WTC11 (cell line): ENCODE data around the gene TRABD2A. TPM values are rescaled to one million over a fixed set of nuclear protein-coding genes. Genes with fewer than 3 reads are reported as not detected.

Source experiments
- ATAC-seq: fragments of 200-7000 bp; cut with Tn5 transposase; 2 replicates; pipeline ENCODE4 v1.10.0; 2021; ENCODE audit warnings: mild to moderate bottlenecking, moderate library complexity
- CTCF ChIA-PET: fragments of 300-600 bp; sonication (Branson Sonifier 250); formaldehyde crosslinking; loops from one replicate; lab custom pipeline; 2021; ENCODE audit warnings: antibody characterized with exemption; lab: Charles Lee
- POLR2A ChIA-PET: fragments of 350-600 bp; sonication (Branson Sonifier 250); formaldehyde crosslinking; loops from one replicate; lab custom pipeline; 2021; ENCODE audit warnings: antibody characterized with exemption; lab: Charles Lee
- DNase-seq: peaks from one replicate; pipeline ENCODE4 v3.0.0; 2021; ENCODE audit warnings: low spot score
- H3K27ac Mint-ChIP-seq: 2 replicates; pipeline ENCODE4 v1.8.0; 2021; ENCODE audit warnings: mixed read lengths
- H3K27me3 Mint-ChIP-seq: 2 replicates; pipeline ENCODE4 v1.8.0; 2021; ENCODE audit warnings: low read depth, mild to moderate bottlenecking, moderate library complexity, mixed read lengths
- H3K36me3 Mint-ChIP-seq: 2 replicates; pipeline ENCODE4 v1.8.0; 2021; ENCODE audit warnings: mixed read lengths
- H3K4me1 Mint-ChIP-seq: 2 replicates; pipeline ENCODE4 v1.8.0; 2022; ENCODE audit warnings: mixed read lengths
- H3K4me3 Mint-ChIP-seq: 2 replicates; pipeline ENCODE4 v1.8.0; 2021; ENCODE audit warnings: mild to moderate bottlenecking, moderate library complexity, mixed read lengths
- H3K9me3 Mint-ChIP-seq: 2 replicates; pipeline ENCODE4 v1.8.0; 2021; ENCODE audit warnings: mixed read lengths
- AR ChIP-seq: fragments of 250-450 bp; sonication (Bioruptor Pico); IDR thresholded peaks from 2 replicates; pipeline ENCODE4 v1.9.0; 2021; ENCODE audit warnings: mild to moderate bottlenecking
- ATF2 ChIP-seq: sonication (generic); formaldehyde crosslinking; IDR thresholded peaks from 2 replicates; pipeline ENCODE4 v1.8.1; 2022; ENCODE audit warnings: low read depth, missing genetic modification reagents, borderline replicate concordance
- ATF6 ChIP-seq: sonication (generic); formaldehyde crosslinking; IDR thresholded peaks from 2 replicates; pipeline ENCODE4 v1.8.1; 2023; ENCODE audit warnings: mild to moderate bottlenecking, missing genetic modification reagents
- CBFB ChIP-seq: sonication (generic); formaldehyde crosslinking; IDR thresholded peaks from 2 replicates; pipeline ENCODE4 v1.8.1; 2022; ENCODE audit warnings: mild to moderate bottlenecking, low read depth, missing genetic modification reagents
- E2F4 ChIP-seq: sonication (generic); formaldehyde crosslinking; IDR thresholded peaks from 2 replicates; pipeline ENCODE4 v1.8.1; 2022; ENCODE audit warnings: low read depth, mild to moderate bottlenecking, moderate library complexity, missing genetic modification reagents, borderline replicate concordance
- ESRRA ChIP-seq: sonication (generic); formaldehyde crosslinking; IDR thresholded peaks from 2 replicates; pipeline ENCODE4 v1.8.1; 2022; ENCODE audit warnings: mild to moderate bottlenecking, missing genetic modification reagents, borderline replicate concordance
- ETV6 ChIP-seq: sonication (generic); formaldehyde crosslinking; IDR thresholded peaks from 2 replicates; pipeline ENCODE4 v1.8.1; 2022; ENCODE audit warnings: mild to moderate bottlenecking, missing genetic modification reagents
- KAT7 ChIP-seq: sonication (generic); formaldehyde crosslinking; IDR thresholded peaks from 2 replicates; pipeline ENCODE4 v1.8.1; 2023; ENCODE audit warnings: missing genetic modification reagents, mild to moderate bottlenecking, borderline replicate concordance
- NFYB ChIP-seq: sonication (generic); formaldehyde crosslinking; conservative IDR thresholded peaks from 2 replicates; pipeline ENCODE4 v1.8.0; 2022; ENCODE audit warnings: low read depth, missing genetic modification reagents
- NR2C2 ChIP-seq: sonication (generic); formaldehyde crosslinking; IDR thresholded peaks from 2 replicates; pipeline ENCODE4 v1.8.0; 2022; ENCODE audit warnings: mild to moderate bottlenecking, missing genetic modification reagents
- PREB ChIP-seq: sonication (generic); formaldehyde crosslinking; IDR thresholded peaks from 2 replicates; pipeline ENCODE4 v1.8.1; 2022; ENCODE audit warnings: mild to moderate bottlenecking, missing genetic modification reagents, moderate library complexity, borderline replicate concordance
- SP1 ChIP-seq: sonication (generic); formaldehyde crosslinking; conservative IDR thresholded peaks from 2 replicates; pipeline ENCODE4 v1.8.1; 2022; ENCODE audit warnings: missing genetic modification reagents
- STAT6 ChIP-seq: sonication (generic); formaldehyde crosslinking; conservative IDR thresholded peaks from 2 replicates; pipeline ENCODE4 v1.8.1; 2023; ENCODE audit warnings: mild to moderate bottlenecking, low read depth, missing genetic modification reagents, moderate library complexity
- TCF7 ChIP-seq: sonication (generic); formaldehyde crosslinking; IDR thresholded peaks from 2 replicates; pipeline ENCODE4 v1.8.0; 2022; ENCODE audit warnings: mild to moderate bottlenecking, low read depth, missing genetic modification reagents, moderate library complexity
- ZNF121 ChIP-seq: sonication (generic); formaldehyde crosslinking; IDR thresholded peaks from 2 replicates; pipeline ENCODE4 v1.8.0; 2023; ENCODE audit warnings: missing genetic modification reagents
- ZNF138 ChIP-seq: sonication (generic); formaldehyde crosslinking; conservative IDR thresholded peaks from 2 replicates; pipeline ENCODE4 v1.8.1; 2022; ENCODE audit warnings: mild to moderate bottlenecking, moderate library complexity, missing genetic modification reagents
- ZNF219 ChIP-seq: sonication (generic); formaldehyde crosslinking; IDR thresholded peaks from 2 replicates; pipeline ENCODE4 v1.8.0; 2023; ENCODE audit warnings: missing genetic modification reagents, mild to moderate bottlenecking, borderline replicate concordance
- total RNA-seq: library from RNA; stranded (reverse); gene quantifications from 3 replicates; pipeline ENCODE4 v1.2.3, GENCODE V29; 2021

The TRABD2A gene
- total RNA-seq, 1 experiment from 2014 or later = 12.1 TPM

- TF ChIP-seq ATF2 (CRISPR knock-in tag) (no peak), SP1 (CRISPR knock-in tag) (no peak)
Observed at GRCh38 chr2:84786601-84787000, 94.3 kb downstream of the TRABD2A start (continued).

GRCh38 chr2:84785950-84786349 is 94.9 kb downstream of the TRABD2A start:
- no peak for DNase-seq
- no peak for ATAC-seq
- TF ChIP-seq CBFB (CRISPR knock-in tag) (no peak), AR (CRISPR knock-in tag) (no peak), ZNF219 (no peak), ATF6 (CRISPR knock-in tag) (no peak), ZNF121 (CRISPR knock-in tag) (no peak), ESRRA (CRISPR knock-in tag) (no peak), PREB (CRISPR knock-in tag) (no peak), KAT7 (CRISPR knock-in tag) (no peak), ZNF138 (CRISPR knock-in tag) (no peak), TCF7 (CRISPR knock-in tag) (no peak), NFYB (CRISPR knock-in tag) (no peak), STAT6 (CRISPR knock-in tag) (no peak), E2F4 (CRISPR knock-in tag) (no peak), ETV6 (CRISPR knock-in tag) (no peak), NR2C2 (CRISPR knock-in tag) (no peak)
- no peak overlapping the region for H3K27ac Mint-ChIP-seq
- H3K4me1 Mint-ChIP-seq = peaks cover 29% of the 10 kb centered on the region
- H3K9me3 Mint-ChIP-seq = no peaks in the 10 kb centered on the region
- CTCF ChIA-PET = interaction anchor here (0.7 to 1.1 kb wide), 2 partner anchors 11 to 28 kb away, joined by 5 to 11 read pairs; no protein-coding TSS in a partner anchor
- H3K27me3 Mint-ChIP-seq = no peaks in the 10 kb centered on the region
- H3K36me3 Mint-ChIP-seq = no peaks in the 10 kb centered on the region
- POLR2A ChIA-PET = no interaction called here
- H3K4me3 Mint-ChIP-seq = no peak overlapping the region
